ENCODE data around the gene LIN7A.

DNA sequence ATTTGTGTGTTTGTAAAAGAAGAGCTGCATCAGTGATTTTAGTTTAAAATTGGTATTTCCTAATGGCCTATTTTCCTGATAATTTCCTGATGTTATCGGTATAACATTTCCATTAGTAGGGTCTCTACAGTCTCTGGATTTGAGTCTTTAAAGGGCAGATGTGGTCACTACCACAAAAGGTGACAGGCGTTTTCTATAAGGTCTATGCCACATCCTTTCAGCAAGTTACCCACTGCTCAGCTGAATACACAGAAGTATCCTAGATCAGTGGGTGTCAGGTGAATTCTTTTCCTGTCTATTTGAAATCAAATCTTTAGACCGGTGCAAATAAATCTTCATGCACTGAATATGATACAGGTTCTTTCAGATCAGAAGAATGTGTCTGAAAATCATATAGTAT, 90.2 kb downstream of the LIN7A start:
- no peak for TF ChIP-seq CTCF (IDR thresholded peaks at IDR 0.05; ENCODE audit: control extremely low read depth in 1 of 3, insufficient read depth in 1 of 3, low read depth in 1 of 3, low read length in 3 of 3)
- TF ChIP-seq CREB1 (IDR thresholded peaks at IDR 0.05): no peak
- no peak for TF ChIP-seq POLR2AphosphoS5 (IDR thresholded peaks at IDR 0.05; ENCODE audit: low read depth, low read length)
- TF ChIP-seq POLR2A (IDR thresholded peaks at IDR 0.05; ENCODE audit: control extremely low read depth in 1 of 2, low read depth in 2 of 2, low read length in 2 of 2): no peak
- TF ChIP-seq KDM5A (IDR thresholded peaks at IDR 0.05; ENCODE audit: low read length): no peak
- no peak for TF ChIP-seq TCF12 (IDR thresholded peaks at IDR 0.05; ENCODE audit: low read depth, low read length)
- no peak for TF ChIP-seq EP300 (IDR thresholded peaks at IDR 0.05; ENCODE audit: borderline replicate concordance in 1 of 2, low read depth in 2 of 2, low read length in 2 of 2)
- TF ChIP-seq FOSL1 (IDR thresholded peaks at IDR 0.05; ENCODE audit: insufficient read depth, low read depth, low read length): no peak
- no peak for TF ChIP-seq TAF1 (IDR thresholded peaks at IDR 0.05; ENCODE audit: low read depth, low read length)
- TF ChIP-seq ATF2 (IDR thresholded peaks at IDR 0.05; ENCODE audit: low read length): no peak
